Smooth muscle cell (in vitro differentiated cells): Measurements from ENCODE around the gene CA7. TPM values are rescaled to one million over a fixed set of nuclear protein-coding genes. Genes with fewer than 3 reads are reported as not detected.

Source experiments
- DNase-seq: peaks from one replicate; lab custom pipeline; 2025; ENCODE audit not compliant: unreplicated experiment; lab: John Stamatoyannopoulos, UW
- H2AFZ ChIP-seq: fragments of 200-600 bp; sonication (generic); 2 replicates; pipeline ENCODE4 v1.6.0; 2016; ENCODE audit warnings: antibody characterized with exemption, low read depth, mild to moderate bottlenecking
- H3F3A ChIP-seq: fragments of 200-600 bp; sonication (generic); 2 replicates; pipeline ENCODE4 v1.6.0; 2017; ENCODE audit warnings: antibody characterized with exemption, low read depth
- H3K27ac ChIP-seq: fragments of 200-600 bp; sonication (generic); 2 replicates; pipeline ENCODE4 v1.5.1; 2016; ENCODE audit warnings: low read depth, mild to moderate bottlenecking
- H3K27me3 ChIP-seq: fragments of 200-600 bp; sonication (generic); 2 replicates; pipeline ENCODE4 v1.6.1; 2016; ENCODE audit warnings: low read depth, mild to moderate bottlenecking
- H3K36me3 ChIP-seq: fragments of 200-600 bp; sonication (generic); 2 replicates; pipeline ENCODE4 v1.5.1; 2016; ENCODE audit warnings: low read depth
- H3K4me1 ChIP-seq: fragments of 200-600 bp; sonication (generic); 2 replicates; pipeline ENCODE4 v1.5.1; 2016; ENCODE audit warnings: low read depth
- H3K4me2 ChIP-seq: fragments of 200-600 bp; sonication (generic); 2 replicates; pipeline ENCODE4 v1.6.0; 2016; ENCODE audit warnings: mild to moderate bottlenecking
- H3K4me3 ChIP-seq: fragments of 200-600 bp; sonication (generic); 2 replicates; pipeline ENCODE4 v1.5.1; 2016; ENCODE audit warnings: mild to moderate bottlenecking
- H3K79me2 ChIP-seq: fragments of 200-600 bp; sonication (generic); 2 replicates; pipeline ENCODE4 v1.6.0; 2016; ENCODE audit warnings: low read depth, mild to moderate bottlenecking
- H3K9ac ChIP-seq: fragments of 200-600 bp; sonication (generic); 2 replicates; pipeline ENCODE4 v1.6.0; 2016; ENCODE audit warnings: low read depth
- H3K9me3 ChIP-seq: fragments of 200-600 bp; sonication (generic); replicated peaks from 2 replicates; pipeline ENCODE4 v1.5.1; 2016; ENCODE audit warnings: low read depth
- H4K20me1 ChIP-seq: fragments of 200-600 bp; sonication (generic); 2 replicates; pipeline ENCODE4 v1.6.0; 2016; ENCODE audit warnings: low read depth
- WGBS: methylation state at CpG from one replicate; pipeline ENCODE4 v1.1.7; 2016; ENCODE audit warnings: low lambda C conversion rate; 5-methylcytosine and 5-hydroxymethylcytosine counted together
- polyA plus RNA-seq: library from polyadenylated mRNA; unstranded; fragments of >200 nt; fragmentation: Nextera tagmentation; extraction: Ambion mirVana; gene quantifications from 2 replicates; pipeline ENCODE4 v1.2.1, GENCODE V29; 2016
- total RNA-seq: library from RNA; depleted of rRNA; stranded (reverse); fragments of >200 nt; gene quantifications from 2 replicates; pipeline ENCODE4 v1.2.3, GENCODE V29; 2014
- TF ChIP-seq, protein P1 (sequence below): fragments of 200-600 bp; sonication (generic); IDR thresholded peaks from 2 replicates; pipeline ENCODE4 v1.5.1; 2017; ENCODE audit warnings: borderline replicate concordance, mild to moderate bottlenecking, antibody characterized with exemption; ENCODE audit not compliant: insufficient read depth, poor library complexity, severe bottlenecking

The CA7 gene
- total and polyA plus RNA-seq, 2 experiments from 2014 or later = not detected

DNA sequence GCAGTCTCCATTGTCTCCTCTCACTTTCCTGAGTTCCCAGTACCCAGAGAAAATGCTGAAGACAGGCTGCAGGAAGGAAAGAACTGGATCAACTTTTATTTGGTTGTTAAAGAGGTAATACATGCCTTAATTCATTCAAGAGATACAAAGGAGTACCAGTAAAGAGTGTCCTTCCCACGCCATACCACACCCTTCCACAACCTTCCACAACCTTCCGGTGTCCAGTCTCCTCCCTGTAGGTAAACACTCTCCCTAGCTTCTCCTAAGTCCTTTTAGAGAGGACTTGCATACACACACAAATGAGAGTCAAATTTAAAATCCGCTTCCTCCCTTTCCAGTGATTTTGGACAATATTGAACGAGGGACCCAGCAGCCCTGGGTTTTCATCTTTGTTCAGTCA is 2.8 kb upstream of the CA7 start:
- Histone ChIP-seq H3K27ac (no peak overlapping the region), H3K27me3 (peaks cover 92% of the 10 kb centered on the region), H3K4me1 (no peaks in the 10 kb centered on the region), H3F3A (no peaks in the 10 kb centered on the region), H3K4me2 (no peak overlapping the region), H4K20me1 (no peaks in the 10 kb centered on the region), H3K9me3 (no peaks in the 10 kb centered on the region), H3K79me2 (no peaks in the 10 kb centered on the region), H3K9ac (no peak overlapping the region), H2AFZ (no peak overlapping the region), H3K36me3 (no peaks in the 10 kb centered on the region), H3K4me3 (no peak overlapping the region)
- no peak for DNase-seq
- WGBS = 91% methylated on average over 4 of the region's 4 CpGs
- TF ChIP-seq, protein P1, sequence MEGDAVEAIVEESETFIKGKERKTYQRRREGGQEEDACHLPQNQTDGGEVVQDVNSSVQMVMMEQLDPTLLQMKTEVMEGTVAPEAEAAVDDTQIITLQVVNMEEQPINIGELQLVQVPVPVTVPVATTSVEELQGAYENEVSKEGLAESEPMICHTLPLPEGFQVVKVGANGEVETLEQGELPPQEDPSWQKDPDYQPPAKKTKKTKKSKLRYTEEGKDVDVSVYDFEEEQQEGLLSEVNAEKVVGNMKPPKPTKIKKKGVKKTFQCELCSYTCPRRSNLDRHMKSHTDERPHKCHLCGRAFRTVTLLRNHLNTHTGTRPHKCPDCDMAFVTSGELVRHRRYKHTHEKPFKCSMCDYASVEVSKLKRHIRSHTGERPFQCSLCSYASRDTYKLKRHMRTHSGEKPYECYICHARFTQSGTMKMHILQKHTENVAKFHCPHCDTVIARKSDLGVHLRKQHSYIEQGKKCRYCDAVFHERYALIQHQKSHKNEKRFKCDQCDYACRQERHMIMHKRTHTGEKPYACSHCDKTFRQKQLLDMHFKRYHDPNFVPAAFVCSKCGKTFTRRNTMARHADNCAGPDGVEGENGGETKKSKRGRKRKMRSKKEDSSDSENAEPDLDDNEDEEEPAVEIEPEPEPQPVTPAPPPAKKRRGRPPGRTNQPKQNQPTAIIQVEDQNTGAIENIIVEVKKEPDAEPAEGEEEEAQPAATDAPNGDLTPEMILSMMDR = no peak

DNA sequence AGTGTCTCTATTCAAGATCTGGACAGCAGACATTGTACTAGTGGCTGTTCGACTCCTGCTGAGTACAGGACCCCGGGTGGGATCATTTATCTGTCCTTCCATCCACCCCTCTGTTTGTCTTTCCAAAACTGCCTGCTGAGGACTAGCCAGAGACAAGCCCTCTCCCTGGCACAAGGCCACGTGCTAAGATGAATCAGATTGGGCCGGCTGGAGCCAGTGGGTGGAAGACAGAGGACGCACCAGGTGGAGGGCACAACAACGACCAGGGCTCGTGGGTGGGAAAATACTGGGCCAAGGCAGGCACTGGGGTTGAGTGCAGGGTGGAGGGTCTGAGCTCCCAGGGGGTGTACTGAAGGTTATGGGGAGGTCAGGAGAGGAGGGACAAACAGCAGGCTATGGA is 1.4 kb upstream of the CA7 start:
- no peak overlapping the region for H3K4me2 ChIP-seq
- 88% methylated on average over 7 of the region's 7 CpGs for WGBS
- H3K36me3 ChIP-seq = no peaks in the 10 kb centered on the region
- TF ChIP-seq, protein P1 = no peak
- DNase-seq = no peak
- H3K4me3 ChIP-seq = no peak overlapping the region
- H3K27me3 ChIP-seq = peaks cover 99% of the 10 kb centered on the region
- H3K4me1 ChIP-seq = no peaks in the 10 kb centered on the region
- no peaks in the 10 kb centered on the region for H3K9me3 ChIP-seq
- H3F3A ChIP-seq = no peaks in the 10 kb centered on the region
- H3K9ac ChIP-seq = no peak overlapping the region
- H3K27ac ChIP-seq = no peak overlapping the region
- no peaks in the 10 kb centered on the region for H3K79me2 ChIP-seq
- no peaks in the 10 kb centered on the region for H4K20me1 ChIP-seq
- no peak overlapping the region for H2AFZ ChIP-seq

DNA sequence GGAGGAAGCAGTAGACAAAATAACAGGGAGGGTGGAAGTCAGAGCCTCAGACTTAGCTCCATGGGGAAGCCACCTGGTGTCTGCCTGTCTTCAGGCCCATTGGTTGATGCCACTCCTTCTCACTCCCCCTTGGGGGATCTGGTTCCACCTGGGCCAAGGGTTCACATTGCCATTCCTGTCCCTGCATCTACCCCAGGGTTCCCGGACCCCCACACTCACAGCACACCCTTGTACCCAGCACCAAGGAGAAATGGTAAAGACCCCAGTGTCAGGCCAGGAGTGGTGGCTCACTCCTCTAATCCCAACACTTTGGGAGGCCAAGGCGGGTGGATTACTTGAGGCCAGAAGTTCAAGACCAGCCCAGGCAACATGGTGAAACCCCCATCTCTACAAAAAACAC is 1.0 kb upstream of the CA7 start:
- no peak for DNase-seq
- no peaks in the 10 kb centered on the region for H4K20me1 ChIP-seq
- TF ChIP-seq, protein P1 = no peak
- H3F3A ChIP-seq = no peaks in the 10 kb centered on the region
- no peaks in the 10 kb centered on the region for H3K36me3 ChIP-seq
- no peak overlapping the region for H3K4me3 ChIP-seq
- H3K9me3 ChIP-seq = no peaks in the 10 kb centered on the region
- H3K4me1 ChIP-seq = no peaks in the 10 kb centered on the region
- no peak overlapping the region for H2AFZ ChIP-seq
- WGBS = 93% methylated on average over 2 of the region's 2 CpGs
- H3K79me2 ChIP-seq = no peaks in the 10 kb centered on the region
- peaks cover 99% of the 10 kb centered on the region for H3K27me3 ChIP-seq
- H3K4me2 ChIP-seq = no peak overlapping the region
- no peak overlapping the region for H3K27ac ChIP-seq
- no peak overlapping the region for H3K9ac ChIP-seq

DNA sequence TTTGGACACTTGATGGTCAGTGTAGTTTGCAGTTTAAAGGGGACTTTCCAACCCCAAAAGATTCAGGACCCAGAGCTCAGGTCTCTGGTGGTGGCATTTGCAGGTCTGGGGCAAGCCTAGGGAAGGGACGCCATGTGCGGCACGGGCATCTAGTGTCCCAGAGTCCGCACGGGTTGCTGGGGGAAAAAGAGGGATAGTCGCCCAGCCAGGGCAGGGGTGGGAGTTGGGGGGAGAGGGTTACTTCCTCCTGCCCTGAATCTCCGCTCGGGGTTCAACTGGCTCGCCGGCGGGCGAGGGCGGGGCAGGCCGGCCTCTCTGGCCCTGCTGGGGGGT is 239 bp upstream of the CA7 start:
- H3K36me3 ChIP-seq = no peaks in the 10 kb centered on the region
- H3K4me2 ChIP-seq = peak overlapping the region; percentile 94
- H3K9me3 ChIP-seq = no peaks in the 10 kb centered on the region
- no peaks in the 10 kb centered on the region for H3K79me2 ChIP-seq
- no peaks in the 10 kb centered on the region for H3K4me1 ChIP-seq
- no peaks in the 10 kb centered on the region for H4K20me1 ChIP-seq
- TF ChIP-seq, protein P1 = no peak
- WGBS = 24% methylated on average over 6 of the region's 14 CpGs
- no peak overlapping the region for H3K27ac ChIP-seq
- no peak overlapping the region for H3K9ac ChIP-seq
- peaks cover 95% of the 10 kb centered on the region for H3K27me3 ChIP-seq
- no peaks in the 10 kb centered on the region for H3F3A ChIP-seq
- no peak for DNase-seq
- H2AFZ ChIP-seq = no peak overlapping the region
- H3K4me3 ChIP-seq = peak overlapping the region; percentile 50
